Measurements from ENCODE around the gene LIN28B.

GRCh38 chr6:105113422-105113821 is 156.5 kb downstream of the LIN28B start:
- no peak for TF ChIP-seq POLR2A (IDR thresholded peaks at IDR 0.05)
- no peak for TF ChIP-seq CTCF (IDR thresholded peaks at IDR 0.05)

All from adrenal gland (tissue), 5 donors.